NCI-H2227 (cell line): Measurements from ENCODE around the gene BOC.
A peak's percentile ranks its signal among the peaks of the same experiment; 100 is the strongest.
"Not testable (repeated sequence)": the region's sequence is repeated elsewhere in the genome, so short reads cannot be mapped to it uniquely, and the experiment has no call there.

Experiments
- DNase-seq: peaks from one replicate; lab custom pipeline; 2025; ENCODE audit not compliant: unreplicated experiment; lab: John Stamatoyannopoulos, UW

Gene BOC, protein sequence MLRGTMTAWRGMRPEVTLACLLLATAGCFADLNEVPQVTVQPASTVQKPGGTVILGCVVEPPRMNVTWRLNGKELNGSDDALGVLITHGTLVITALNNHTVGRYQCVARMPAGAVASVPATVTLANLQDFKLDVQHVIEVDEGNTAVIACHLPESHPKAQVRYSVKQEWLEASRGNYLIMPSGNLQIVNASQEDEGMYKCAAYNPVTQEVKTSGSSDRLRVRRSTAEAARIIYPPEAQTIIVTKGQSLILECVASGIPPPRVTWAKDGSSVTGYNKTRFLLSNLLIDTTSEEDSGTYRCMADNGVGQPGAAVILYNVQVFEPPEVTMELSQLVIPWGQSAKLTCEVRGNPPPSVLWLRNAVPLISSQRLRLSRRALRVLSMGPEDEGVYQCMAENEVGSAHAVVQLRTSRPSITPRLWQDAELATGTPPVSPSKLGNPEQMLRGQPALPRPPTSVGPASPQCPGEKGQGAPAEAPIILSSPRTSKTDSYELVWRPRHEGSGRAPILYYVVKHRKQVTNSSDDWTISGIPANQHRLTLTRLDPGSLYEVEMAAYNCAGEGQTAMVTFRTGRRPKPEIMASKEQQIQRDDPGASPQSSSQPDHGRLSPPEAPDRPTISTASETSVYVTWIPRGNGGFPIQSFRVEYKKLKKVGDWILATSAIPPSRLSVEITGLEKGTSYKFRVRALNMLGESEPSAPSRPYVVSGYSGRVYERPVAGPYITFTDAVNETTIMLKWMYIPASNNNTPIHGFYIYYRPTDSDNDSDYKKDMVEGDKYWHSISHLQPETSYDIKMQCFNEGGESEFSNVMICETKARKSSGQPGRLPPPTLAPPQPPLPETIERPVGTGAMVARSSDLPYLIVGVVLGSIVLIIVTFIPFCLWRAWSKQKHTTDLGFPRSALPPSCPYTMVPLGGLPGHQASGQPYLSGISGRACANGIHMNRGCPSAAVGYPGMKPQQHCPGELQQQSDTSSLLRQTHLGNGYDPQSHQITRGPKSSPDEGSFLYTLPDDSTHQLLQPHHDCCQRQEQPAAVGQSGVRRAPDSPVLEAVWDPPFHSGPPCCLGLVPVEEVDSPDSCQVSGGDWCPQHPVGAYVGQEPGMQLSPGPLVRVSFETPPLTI

DNA sequence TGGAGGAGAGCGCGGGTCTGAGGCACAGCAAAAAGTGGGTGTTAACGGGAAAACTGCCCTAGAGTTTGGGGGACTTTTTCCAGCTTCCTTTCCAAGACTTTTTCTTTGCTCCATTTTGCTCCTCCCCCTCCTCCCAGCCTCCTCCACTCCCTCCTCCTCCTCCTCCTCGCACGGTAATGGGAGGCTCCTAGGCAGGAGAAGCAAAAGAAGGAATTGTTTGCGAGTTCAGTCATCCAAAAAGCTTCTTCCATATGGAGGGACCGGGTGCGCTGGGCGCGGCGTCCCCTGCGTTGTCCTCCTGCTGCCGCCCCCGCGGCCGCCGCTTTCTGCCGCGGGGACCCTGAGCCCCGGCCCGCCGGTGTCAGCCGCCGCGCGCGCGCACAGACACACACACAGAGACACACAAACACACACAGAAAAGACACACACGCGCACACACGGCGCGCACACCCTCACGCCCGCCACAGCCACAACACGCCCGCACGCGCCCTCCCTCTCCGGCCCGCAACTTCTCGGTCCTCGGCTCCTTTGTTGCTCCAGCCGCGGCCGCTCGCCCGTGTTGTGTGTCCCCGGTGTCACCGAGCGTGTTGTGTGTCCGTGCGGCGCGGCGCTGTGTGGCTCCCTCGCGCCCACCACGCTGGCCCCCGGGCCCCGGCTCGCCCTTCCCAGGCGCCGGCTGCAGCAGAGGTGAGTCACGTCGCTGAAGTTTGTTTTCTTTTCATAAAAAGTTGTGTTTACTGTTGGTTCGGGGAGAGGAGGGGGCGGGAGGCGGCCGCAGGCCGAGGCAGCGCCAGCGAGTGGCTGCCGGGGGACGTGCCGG, at the start of gene BOC:
TSS of gene BOC (plus strand) at position 228 of the 820 bp plus-strand sequence. CDS start 38,246 bp downstream, outside the sequence.
- DNase-seq = no peak

- DNase-seq = no peak
Measured at GRCh38 chr3:113161661-113162060, 49.7 kb upstream of the BOC start.

- DNase-seq = no peak
Measured at GRCh38 chr3:113163152-113163551, 48.2 kb upstream of the BOC start.

DNA sequence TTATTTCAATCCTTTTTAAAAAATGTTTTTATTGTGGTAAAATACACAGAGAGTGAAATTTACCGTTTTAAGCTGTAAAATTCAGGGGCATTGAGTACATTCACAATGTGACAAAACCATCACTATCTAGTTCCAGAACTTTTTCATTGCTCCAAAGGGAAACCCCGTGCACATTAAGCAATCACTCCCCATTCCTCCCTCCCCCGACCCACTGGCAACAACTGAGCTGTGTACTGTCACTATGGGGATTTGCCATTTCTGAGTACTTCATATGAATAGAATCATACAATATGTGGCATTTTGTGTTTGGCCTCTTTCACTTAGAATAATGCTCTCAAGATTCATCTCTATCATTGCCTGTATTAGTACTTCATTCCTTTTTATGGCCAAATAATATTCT, 45.5 kb upstream of the BOC start:
- no peak for DNase-seq

GRCh38 chr3:113166357-113166718, 45.0 kb upstream of the BOC start:
- DNase-seq = no peak

- peak; percentile 4 for DNase-seq
Measured at GRCh38 chr3:113166719-113167492, 44.5 kb upstream of the BOC start.

GRCh38 chr3:113167825-113168801, 43.2 kb upstream of the BOC start:
- peak; percentile 12 for DNase-seq

DNA sequence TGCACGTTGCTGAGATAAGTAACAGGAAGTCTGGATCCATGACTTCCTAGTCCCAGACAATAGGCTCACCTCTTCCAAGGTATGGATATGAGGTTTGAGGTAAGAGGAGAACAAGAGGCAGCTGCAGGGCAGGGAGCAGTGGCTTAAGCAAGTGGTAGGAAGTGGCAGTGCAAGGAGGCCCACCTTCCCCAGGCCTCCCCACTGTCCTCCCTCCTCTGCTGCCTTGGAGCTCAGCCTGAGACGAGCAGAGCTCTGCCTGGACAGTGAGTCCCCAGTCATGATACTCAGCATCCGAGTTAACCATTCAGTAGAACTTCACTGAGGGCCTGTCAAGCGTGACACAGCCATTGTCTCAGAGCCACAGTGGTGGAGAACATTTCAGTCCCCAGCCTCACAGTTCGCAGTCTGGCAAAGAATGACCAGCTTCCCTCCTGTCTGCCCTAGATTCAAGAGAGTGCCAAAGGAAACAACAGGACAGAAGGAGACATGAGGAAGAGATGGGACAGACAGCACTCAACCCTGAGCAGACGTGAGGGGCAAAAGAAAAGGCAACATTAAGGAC, 41.4 kb upstream of the BOC start:
- DNase-seq = no peak

DNA sequence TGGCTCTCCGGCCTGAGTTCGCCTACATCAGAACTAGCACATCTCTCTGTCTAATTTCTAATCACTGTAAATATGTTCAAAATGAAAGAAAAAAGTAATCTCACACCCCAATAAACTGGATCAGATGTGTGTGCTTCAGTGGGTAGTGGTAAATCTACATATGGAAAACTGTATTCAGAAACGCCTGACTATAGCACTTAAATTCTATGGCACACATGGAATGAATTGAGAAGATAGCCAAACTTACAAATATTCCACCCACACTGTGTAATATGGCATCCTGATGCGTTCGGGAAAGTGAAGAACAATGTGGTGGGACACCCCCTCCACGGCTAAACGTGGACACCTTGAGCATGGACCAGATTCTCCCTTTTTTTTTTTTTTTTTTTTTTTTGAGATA, 40.6 kb upstream of the BOC start:
- DNase-seq = no peak

- DNase-seq = not testable (repeated sequence)
Measured at GRCh38 chr3:113171675-113172300, 39.6 kb upstream of the BOC start.

DNA sequence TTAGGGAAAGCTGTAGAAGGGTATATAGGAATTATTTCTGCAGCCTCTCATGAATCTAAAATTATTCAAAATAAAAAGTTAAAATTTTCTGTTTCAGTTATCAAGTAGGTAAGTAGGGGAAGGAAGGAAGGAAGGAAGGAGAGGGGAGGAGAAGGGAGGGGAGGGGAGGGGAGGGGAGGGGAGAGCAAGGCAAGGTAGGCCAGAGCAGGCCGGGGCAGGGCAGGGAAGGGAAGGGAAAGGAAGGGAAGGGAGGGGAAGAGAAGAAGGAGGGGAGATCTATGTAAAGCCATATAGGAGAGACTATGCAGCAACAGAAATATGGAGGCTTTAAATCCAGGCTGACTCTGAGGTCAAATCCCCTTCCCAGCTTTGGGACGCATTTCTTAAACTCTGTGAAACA, 38.3 kb upstream of the BOC start:
- no peak for DNase-seq

GRCh38 chr3:113174304-113174703, 37.1 kb upstream of the BOC start:
- no peak for DNase-seq

GRCh38 chr3:113174801-113175485, 36.4 kb upstream of the BOC start:
- no peak for DNase-seq

DNA sequence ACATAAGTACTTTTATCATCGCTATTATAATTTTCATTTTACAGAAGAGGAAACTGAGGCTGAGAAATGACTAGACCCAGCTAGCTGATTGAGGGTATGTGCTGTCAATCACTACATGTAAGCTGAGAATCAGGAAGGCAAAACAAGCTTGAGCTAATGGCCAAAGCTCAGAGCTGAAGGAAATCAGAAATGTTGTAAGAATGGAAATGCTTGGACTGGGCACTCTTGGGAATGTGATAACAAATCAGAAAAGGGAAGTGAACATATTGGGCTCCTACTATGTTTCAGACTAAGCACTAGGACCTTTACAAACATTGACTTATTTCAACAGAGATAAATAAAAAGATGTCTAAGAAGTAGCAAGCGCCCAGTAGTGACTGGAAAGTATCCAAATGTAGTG, 33.8 kb upstream of the BOC start:
- no peak for DNase-seq

- no peak for DNase-seq
Measured at GRCh38 chr3:113179235-113179824, 32.0 kb upstream of the BOC start.

- DNase-seq = no peak
Measured at GRCh38 chr3:113183748-113184661, 27.4 kb upstream of the BOC start.
